SK-N-SH (cell line): ENCODE measurements around the gene CENATAC. TPM values are rescaled to one million over a fixed set of nuclear protein-coding genes. Genes with fewer than 3 reads are reported as not detected.
"Not testable (repeated sequence)": the region's sequence is repeated elsewhere in the genome, so short reads cannot be mapped to it uniquely, and the experiment has no call there.

Experiments
- CTCF ChIA-PET: fragments of 300-600, 350-600 bp; formaldehyde crosslinking; extraction: SDS; loops from one replicate; lab custom pipeline; 2021; lab: Yijun Ruan, JAX
- POLR2A ChIA-PET: fragments of 350-600 bp; sonication (Branson Sonifier 250); formaldehyde crosslinking; extraction: SDS; loops from one replicate; lab custom pipeline; 2020; ENCODE audit warnings: antibody characterized with exemption, inconsistent platforms; lab: Yijun Ruan, JAX
- DNase-seq: peaks from one replicate; pipeline ENCODE4 v3.0.0; 2012
- H2AFZ ChIP-seq: fragments of 200-600 bp; sonication (generic); 2 replicates; pipeline ENCODE4 v1.8.1; 2016; ENCODE audit warnings: antibody characterized with exemption, mild to moderate bottlenecking, low read depth
- H3F3A ChIP-seq: fragments of 200-600 bp; sonication (generic); replicated peaks from 2 replicates; pipeline ENCODE3; 2016; ENCODE audit warnings: antibody characterized with exemption, mild to moderate bottlenecking; ENCODE audit not compliant: insufficient read depth
- H3K27ac ChIP-seq, 2 experiments: fragments of 200-500 bp in 1 of 2; fragments of 200-600 bp in 1 of 2; sonication (Bioruptor generic) in 1 of 2; sonication (generic), shearing (Covaris generic) in 1 of 2; 2 replicates each; pipeline versions ENCODE4 v1.5.1 to v1.6.1; 2014 to 2016; ENCODE audit warnings: low read depth in 2 of 2, inconsistent platforms in 1 of 2, low read length in 1 of 2, mild to moderate bottlenecking in 1 of 2, mixed read lengths in 1 of 2
- H3K27me3 ChIP-seq: fragments of 200-600 bp; sonication (generic), shearing (Covaris generic); 2 replicates; pipeline ENCODE4 v1.6.1; 2016; ENCODE audit warnings: mixed run types; ENCODE audit not compliant: insufficient read depth
- H3K36me3 ChIP-seq, 2 experiments: fragments of 200-500 bp in 1 of 2; fragments of 200-600 bp in 1 of 2; sonication (Bioruptor generic) in 1 of 2; sonication (generic) in 1 of 2; replicated peaks in 1 of 2; 2 replicates each; pipeline versions ENCODE3 to v1.5.1; 2014 to 2016; ENCODE audit warnings: low read length in 1 of 2, mild to moderate bottlenecking in 1 of 2; ENCODE audit not compliant: insufficient read depth in 2 of 2, control insufficient read depth in 1 of 2
- H3K4me1 ChIP-seq, 2 experiments: fragments of 200-500 bp in 1 of 2; fragments of 200-600 bp in 1 of 2; sonication (Bioruptor generic) in 1 of 2; sonication (generic), shearing (Covaris generic) in 1 of 2; 2 replicates each; pipeline versions ENCODE4 v1.5.1 to v1.6.1; 2014 to 2016; ENCODE audit warnings: low read depth in 1 of 2, low read length in 1 of 2, mixed run types in 1 of 2; ENCODE audit not compliant: insufficient read depth in 2 of 2, control insufficient read depth in 1 of 2
- H3K4me2 ChIP-seq: fragments of 200-600 bp; sonication (generic), shearing (Covaris generic); 2 replicates; pipeline ENCODE4 v1.6.1; 2017; ENCODE audit warnings: mixed run types
- H3K4me3 ChIP-seq, 2 experiments: fragments of 200-500 bp in 1 of 2; fragments of 200-600 bp in 1 of 2; sonication (Bioruptor generic) in 1 of 2; sonication (generic), shearing (Covaris generic) in 1 of 2; 2 replicates each; pipeline versions ENCODE4 v1.5.1 to v1.8.1; 2014 to 2016; ENCODE audit warnings: low read depth in 2 of 2, inconsistent platforms in 1 of 2, low read length in 1 of 2, mild to moderate bottlenecking in 1 of 2, mixed read lengths in 1 of 2, moderate library complexity in 1 of 2
- H3K79me2 ChIP-seq: fragments of 200-600 bp; sonication (generic); 2 replicates; pipeline ENCODE4 v1.8.1; 2017; ENCODE audit warnings: mild to moderate bottlenecking; ENCODE audit not compliant: insufficient read depth
- H3K9ac ChIP-seq: fragments of 200-600 bp; sonication (generic); 2 replicates; pipeline ENCODE4 v1.6.1; 2017; ENCODE audit warnings: mixed run types
- H3K9me2 ChIP-seq: fragments of 200-600 bp; sonication (generic); 2 replicates; pipeline ENCODE4 v1.6.1; 2017; ENCODE audit warnings: mixed run types
- H3K9me3 ChIP-seq: fragments of 200-600 bp; sonication (generic); 2 replicates; pipeline ENCODE4 v1.6.1; 2017; ENCODE audit warnings: mixed run types, mild to moderate bottlenecking, moderate library complexity
- H4K20me1 ChIP-seq: fragments of 200-600 bp; sonication (generic); 2 replicates; pipeline ENCODE4 v1.6.1; 2017; ENCODE audit warnings: mild to moderate bottlenecking, mixed run types; ENCODE audit not compliant: insufficient read depth
- EP300 ChIP-seq, 2 experiments: IDR thresholded peaks; 2 replicates each; pipeline versions ENCODE4 v1.4.0 to v1.6.1; 2012; ENCODE audit warnings: borderline replicate concordance in 1 of 2, low read depth in 1 of 2, low read length in 1 of 2
- FOXM1 ChIP-seq: IDR thresholded peaks from 2 replicates; pipeline ENCODE4 v1.4.0; 2012; ENCODE audit warnings: low read depth, mild to moderate bottlenecking
- GATA2 ChIP-seq: sonication (generic); formaldehyde crosslinking; IDR thresholded peaks from 2 replicates; pipeline ENCODE4 v1.5.0; 2020; ENCODE audit warnings: mild to moderate bottlenecking, missing genetic modification reagents
- MEF2A ChIP-seq: IDR thresholded peaks from 2 replicates; pipeline ENCODE4 v1.4.0; 2012; ENCODE audit warnings: low read depth, borderline replicate concordance
- MXI1 ChIP-seq: IDR thresholded peaks from 2 replicates; pipeline ENCODE4 v1.6.1; 2012; ENCODE audit warnings: mild to moderate bottlenecking, low read depth, low read length, improper control_type of control experiment
- POLR2AphosphoS5 ChIP-seq: IDR thresholded peaks from 2 replicates; pipeline ENCODE4 v1.6.1; 2012; ENCODE audit warnings: low read depth, low read length
- TCF12 ChIP-seq: IDR thresholded peaks from 2 replicates; pipeline ENCODE4 v1.4.0; 2012
- USF1 ChIP-seq: IDR thresholded peaks from 2 replicates; pipeline ENCODE4 v1.4.0; 2012; ENCODE audit warnings: low read depth, borderline replicate concordance
- ZBTB33 ChIP-seq: IDR thresholded peaks from 2 replicates; pipeline ENCODE4 v1.4.0; 2012; ENCODE audit warnings: low read depth, borderline replicate concordance
- WGBS: methylation state at CpG from one replicate; pipeline ENCODE4 v1.1.6; 2017; ENCODE audit warnings: low lambda C conversion rate; 5-methylcytosine and 5-hydroxymethylcytosine counted together
- polyA plus RNA-seq, 3 experiments: library from polyadenylated mRNA; depleted of rRNA; stranded (reverse); fragments of >200 nt; gene quantifications; 2 replicates each; pipeline ENCODE4 v1.2.3, GENCODE V29; 2012

Gene CENATAC
- polyA plus RNA-seq, 1 of the 3 experiments (the other 2 are of a cell fraction): 16.0 TPM

DNA sequence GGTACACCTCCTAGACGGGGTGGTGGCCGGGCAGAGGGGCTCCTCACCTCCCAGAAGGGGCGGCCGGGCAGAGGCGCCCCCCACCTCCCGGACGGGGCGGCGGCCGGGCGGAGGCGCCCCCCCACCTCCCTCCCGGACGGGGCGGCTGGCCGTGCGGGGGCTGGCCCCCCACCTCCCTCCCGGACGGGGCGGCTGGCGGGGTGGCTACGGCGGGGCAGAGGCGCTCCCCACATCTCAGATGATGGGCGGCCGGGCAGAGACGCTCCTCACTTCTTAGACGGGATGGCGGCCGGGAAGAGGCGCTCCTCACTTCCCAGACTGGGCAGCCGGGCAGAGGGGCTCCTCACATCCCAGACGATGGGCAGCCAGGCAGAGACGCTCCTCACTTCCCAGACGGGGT, 61.2 kb downstream of the CENATAC start:
- Histone ChIP-seq H3K79me2 (peaks cover 32% of the 10 kb centered on the region), H3F3A (peaks cover 11% of the 10 kb centered on the region), H3K4me1 (peaks cover 12 to 21% of the 10 kb centered on the region in 2 experiments; a peak in 2 of 4 replicates), H3K36me3 (peaks cover 11 to 17% of the 10 kb centered on the region in 2 experiments)
- H3K9me3 ChIP-seq, H3K27me3 ChIP-seq, POLR2A ChIA-PET, H4K20me1 ChIP-seq, DNase-seq, H3K9me2 ChIP-seq, CTCF ChIA-PET, H3K4me2 ChIP-seq, H3K27ac ChIP-seq, H2AFZ ChIP-seq, H3K9ac ChIP-seq, H3K4me3 ChIP-seq: not testable (repeated sequence)
- WGBS: 86% methylated on average over 2 of the region's 35 CpGs

GRCh38 chr11:119061256-119061655, 63.3 kb downstream of the CENATAC start:
- TF ChIP-seq ZBTB33 (no peak), FOXM1 (no peak), EP300 (IDR thresholded peaks at IDR 0.05; ENCODE audit: borderline replicate concordance in 1 of 2, low read depth in 1 of 2, low read length in 1 of 2) (no peak), GATA2 (no peak), POLR2AphosphoS5 (no peak), TCF12 (no peak), MXI1 (no peak), MEF2A (no peak), USF1 (no peak)
- DNase-seq: no peak
- Histone ChIP-seq H3K4me3 (no peak overlapping the region), H3K79me2 (peaks cover 19% of the 10 kb centered on the region), H3K27ac (no peak overlapping the region), H3K27me3 (no peaks in the 10 kb centered on the region), H3K9me2 (no peaks in the 10 kb centered on the region), H3K36me3 (peaks cover 0 to 4% of the 10 kb centered on the region in 2 experiments), H3K4me1 (peaks cover 4 to 6% of the 10 kb centered on the region in 2 experiments; a peak in 2 of 4 replicates), H3K9ac (no peak overlapping the region), H3K4me2 (no peak overlapping the region), H3F3A (peaks cover 19% of the 10 kb centered on the region), H4K20me1 (no peaks in the 10 kb centered on the region), H2AFZ (no peak overlapping the region), H3K9me3 (no peaks in the 10 kb centered on the region)
- ChIA-PET POLR2A (interaction anchor here (0.6 kb wide), 1 partner anchor 81 kb away, joined by 3 read pairs; no protein-coding TSS in a partner anchor), CTCF (interaction anchor here (1.4 to 1.6 kb wide), 2 partner anchors 41 to 145 kb away, joined by 3 to 4 read pairs; partner anchors contain the start of gene CBL)
- 84% methylated on average over 3 of the region's 3 CpGs for WGBS
